SH-SY5Y (cell line): ENCODE results near the gene FXYD7.

Experiments
- GATA2 ChIP-seq: IDR thresholded peaks from 2 replicates; pipeline ENCODE4 v1.6.1; 2011; ENCODE audit warnings: mild to moderate bottlenecking, low read depth, low read length
- GATA3 ChIP-seq: IDR thresholded peaks from 2 replicates; pipeline ENCODE4 v1.6.1; 2011; ENCODE audit warnings: low read depth, mild to moderate bottlenecking, low read length, moderate library complexity

FXYD7 gene

DNA sequence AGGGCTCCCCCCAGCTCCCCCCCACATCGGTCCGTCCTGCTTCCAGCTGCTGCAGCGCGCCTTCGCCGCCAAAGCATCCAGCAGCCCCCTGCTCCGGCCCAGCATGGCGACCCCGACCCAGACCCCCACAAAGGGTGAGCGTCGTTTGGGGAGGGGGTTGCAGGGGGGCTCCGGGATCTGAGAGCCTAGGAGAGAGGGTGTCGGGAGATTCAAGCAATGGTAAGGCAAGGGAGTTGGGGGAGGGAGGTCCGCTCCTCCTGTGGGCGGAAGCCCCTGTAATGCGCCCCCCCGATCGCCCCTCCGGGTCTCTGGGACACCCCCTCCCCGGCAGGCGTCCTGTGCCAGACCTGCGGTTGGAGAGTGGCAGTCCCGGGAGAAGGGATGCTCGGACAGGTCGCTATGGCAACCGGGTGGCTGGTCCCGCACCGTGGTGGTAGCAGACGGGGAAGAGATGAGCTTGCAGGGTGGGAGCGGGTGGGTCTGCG, at the start of gene FXYD7:
TSS of gene FXYD7 (plus strand) at position 25 of the 485 bp plus-strand sequence. CDS start at position 104, 79 bp downstream.
- no peak for TF ChIP-seq GATA3
- no peak for TF ChIP-seq GATA2

GRCh38 chr19:35093430-35093829, 49.6 kb upstream of the FXYD7 start:
- TF ChIP-seq GATA2 (0 out of 2 replicates have a peak, but pooled peaks have one; percentile 35), GATA3 (no peak; the same call in 1 of the 2 replicates)

GRCh38 chr19:35093941-35094647, 49.0 kb upstream of the FXYD7 start:
- TF ChIP-seq GATA2 (0 out of 2 replicates have a peak, but pooled peaks have one; percentile 2), GATA3 (no peak)

DNA sequence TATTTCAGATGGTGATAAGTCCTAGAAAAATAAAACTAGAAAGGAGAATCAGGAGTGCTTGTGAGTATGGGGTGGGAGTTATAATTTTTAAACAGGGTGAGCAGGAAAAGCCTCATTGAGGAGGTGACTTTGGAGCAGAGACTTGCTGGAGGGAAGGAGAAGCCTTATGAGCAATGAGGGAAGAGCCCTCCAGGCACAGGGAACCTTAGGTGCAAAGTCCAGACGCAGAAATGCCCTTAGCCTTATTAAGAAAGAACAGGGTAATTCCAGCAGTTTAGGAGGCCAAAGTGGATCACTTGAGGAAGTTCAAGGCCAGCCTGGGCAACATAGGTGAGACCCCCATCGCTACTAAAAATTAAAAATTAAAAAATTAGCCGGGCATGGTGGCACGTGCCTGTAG, 48.4 kb upstream of the FXYD7 start:
- TF ChIP-seq GATA3 (no peak), GATA2 (no peak)

GRCh38 chr19:35095667-35096368, 47.2 kb upstream of the FXYD7 start:
- no peak for TF ChIP-seq GATA3
- no peak for TF ChIP-seq GATA2

- TF ChIP-seq GATA3 = no peak
- no peak for TF ChIP-seq GATA2
Observed at GRCh38 chr19:35098413-35099049, 44.5 kb upstream of the FXYD7 start.

DNA sequence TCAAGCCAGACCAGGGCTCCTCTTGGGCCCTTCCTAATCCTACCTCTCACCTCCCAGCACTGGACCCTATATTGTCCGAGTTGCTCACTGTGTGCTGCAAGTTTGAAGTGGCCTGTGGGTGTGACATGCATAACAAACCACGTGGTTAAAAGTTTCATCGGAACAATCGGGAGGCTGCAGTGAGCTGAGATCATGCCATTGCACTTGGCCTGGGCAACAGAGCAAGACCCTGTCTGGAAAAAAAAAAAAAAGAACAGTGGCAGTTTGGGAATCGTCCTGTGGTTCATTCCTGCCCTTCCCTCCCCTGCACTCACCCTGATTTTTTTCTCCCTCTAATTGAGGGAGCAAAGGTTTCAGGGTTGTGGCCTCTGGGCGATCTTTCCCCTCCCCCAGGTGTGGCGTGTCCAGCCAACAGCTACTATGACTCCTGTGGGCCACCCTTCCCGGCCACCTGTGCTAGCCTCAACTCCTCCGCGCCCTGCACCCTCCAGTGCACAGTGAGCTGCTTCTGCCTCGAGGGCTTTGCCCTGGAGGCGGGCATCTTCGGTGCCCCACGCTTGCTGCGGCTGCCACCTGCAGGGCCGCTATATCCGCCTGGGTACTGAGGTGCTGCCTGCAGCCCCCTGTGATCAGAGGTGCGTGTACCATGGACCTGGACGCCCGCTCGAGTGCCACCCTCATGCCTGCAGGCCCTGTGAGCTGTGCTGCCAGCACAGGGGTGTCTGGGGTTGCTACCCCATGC, 43.7 kb upstream of the FXYD7 start:
- no peak for TF ChIP-seq GATA3

- TF ChIP-seq GATA2 = no peak
- no peak for TF ChIP-seq GATA3
Observed at GRCh38 chr19:35099897-35100275, 43.2 kb upstream of the FXYD7 start.

DNA sequence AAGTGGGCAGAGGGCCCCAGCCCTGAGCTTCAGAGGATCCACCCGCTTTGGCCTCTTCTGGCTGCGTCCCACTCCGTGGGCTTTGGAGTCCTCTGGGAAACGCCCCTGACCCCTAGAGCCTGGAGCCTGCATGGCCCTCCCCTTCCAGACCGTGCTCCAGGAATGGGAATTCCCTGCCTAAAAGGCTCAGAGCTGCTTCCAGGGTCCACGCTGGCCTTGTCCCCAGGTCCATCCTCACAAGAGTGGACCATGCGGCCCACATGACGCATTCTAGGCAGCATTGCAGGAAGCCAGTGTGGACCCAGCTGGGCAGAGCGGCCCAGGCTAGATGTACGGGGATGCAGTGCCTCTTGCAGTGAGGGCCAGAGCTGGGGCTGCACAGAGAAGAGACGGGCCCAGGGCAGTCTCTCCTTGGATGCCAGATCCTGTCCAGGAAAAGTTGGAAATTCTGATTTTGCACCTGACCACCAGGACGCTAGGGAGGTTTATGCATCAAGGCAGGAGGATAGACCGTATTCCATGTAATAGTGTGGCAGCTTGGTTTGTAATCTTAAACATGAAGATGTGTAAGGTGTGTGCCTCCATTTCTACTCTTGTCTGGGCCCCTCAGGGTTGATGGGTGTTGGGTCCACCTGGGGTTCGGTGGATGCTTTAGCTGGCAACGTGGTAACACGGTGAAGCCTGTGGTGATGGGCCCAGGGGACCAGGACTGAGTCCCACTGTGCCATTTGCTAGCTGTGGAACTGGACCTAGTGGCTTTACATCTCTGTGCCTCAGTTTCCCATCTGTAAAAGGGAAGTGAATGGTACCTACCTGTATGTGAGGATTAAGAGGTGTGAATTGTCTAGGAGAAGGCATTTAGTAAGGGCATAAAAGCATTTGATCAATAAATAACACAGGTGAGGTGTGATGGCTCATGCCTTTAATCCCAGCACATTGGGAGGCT, 42.2 kb upstream of the FXYD7 start:
- TF ChIP-seq GATA2 (no peak), GATA3 (no peak)

DNA sequence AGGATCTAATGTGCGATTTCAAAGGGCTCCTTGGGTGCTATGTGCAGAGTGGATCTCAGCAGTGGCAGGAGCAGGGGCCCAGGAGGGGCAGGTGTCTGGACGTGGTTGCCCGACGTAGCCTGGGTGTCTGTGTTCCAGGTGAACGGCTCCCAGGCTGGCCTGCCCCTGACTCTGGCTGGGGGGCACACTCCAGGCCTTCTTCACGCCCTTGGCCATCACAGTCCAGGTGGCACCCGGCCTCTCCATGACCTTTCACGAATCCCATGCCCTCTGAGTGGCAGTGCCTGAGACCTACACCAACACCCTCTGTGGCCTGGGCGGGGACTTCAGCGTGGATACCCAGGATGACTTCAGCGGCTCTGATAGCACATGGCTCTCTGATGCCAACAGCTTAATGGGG, 38.7 kb upstream of the FXYD7 start:
- no peak for TF ChIP-seq GATA3
- no peak for TF ChIP-seq GATA2

- TF ChIP-seq GATA2 (no peak), GATA3 (no peak)
Observed at GRCh38 chr19:35105047-35105410, 38.0 kb upstream of the FXYD7 start.

GRCh38 chr19:35105411-35106290, 37.4 kb upstream of the FXYD7 start:
- TF ChIP-seq GATA2 (no peak), GATA3 (no peak)

- TF ChIP-seq GATA2 = no peak
- no peak for TF ChIP-seq GATA3
Observed at GRCh38 chr19:35106291-35106583, 36.8 kb upstream of the FXYD7 start.
